EL (cell line): ENCODE measurements around the gene CPVL.
"Not testable (repeated sequence)": the region's sequence is repeated elsewhere in the genome, so short reads cannot be mapped to it uniquely, and the experiment has no call there.

Source experiments
- DNase-seq: peaks from one replicate; pipeline ENCODE4 v3.0.0-alpha.2; 2016

Gene CPVL

DNA sequence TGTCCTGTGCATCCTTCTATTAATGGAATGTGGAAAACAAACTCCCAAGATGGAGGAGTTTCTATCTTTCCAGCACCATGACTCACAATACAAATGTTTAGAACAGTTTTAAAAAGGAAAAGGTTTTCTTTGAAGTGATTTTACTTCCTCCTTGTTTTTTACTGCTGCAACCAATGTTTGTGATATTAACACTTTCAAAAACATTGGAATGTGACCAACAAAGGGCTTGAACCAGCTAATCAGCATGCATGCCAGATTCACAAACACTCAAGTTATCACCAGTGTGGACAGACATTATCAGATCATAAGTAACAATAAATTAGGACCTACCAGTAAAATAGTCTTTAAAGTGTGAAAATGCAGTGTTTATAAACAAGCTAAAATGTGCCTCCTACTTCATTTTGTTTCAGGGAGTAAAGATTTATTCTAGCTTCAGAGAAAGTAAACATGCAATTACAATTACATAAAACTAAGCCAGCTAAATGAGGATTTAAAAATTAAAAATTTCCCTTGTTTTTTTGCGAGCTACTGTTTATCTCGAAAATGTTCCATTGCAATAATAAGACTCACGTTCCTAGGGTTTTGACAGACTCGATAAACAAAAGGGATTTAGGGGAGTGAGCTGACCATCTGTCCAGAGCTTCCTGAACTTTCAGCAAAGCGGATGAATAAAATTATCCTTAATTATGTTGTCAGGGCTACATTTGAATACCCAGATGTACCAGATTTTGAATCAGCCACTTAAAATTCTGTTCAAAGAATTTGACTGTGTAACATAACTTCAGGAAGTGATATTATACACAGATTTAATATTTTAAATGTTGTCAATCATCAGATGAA lies 29.8 kb downstream of the CPVL start:
- DNase-seq: no peak

- DNase-seq: no peak
Observed at GRCh38 chr7:29115753-29116152, 30.6 kb downstream of the CPVL start.

- no peak for DNase-seq
Observed at GRCh38 chr7:29115130-29115687, 31.1 kb downstream of the CPVL start.

- DNase-seq: not testable (repeated sequence)
Observed at GRCh38 chr7:29114266-29114665, 32.1 kb downstream of the CPVL start.

GRCh38 chr7:29113384-29114102 lies 32.8 kb downstream of the CPVL start:
- DNase-seq: peak; percentile 35

GRCh38 chr7:29112721-29113120 lies 33.6 kb downstream of the CPVL start:
- no peak for DNase-seq

GRCh38 chr7:29109899-29110298 lies 36.4 kb downstream of the CPVL start:
- DNase-seq: no peak

- DNase-seq: no peak
Observed at GRCh38 chr7:29109358-29109757, 37.0 kb downstream of the CPVL start.

DNA sequence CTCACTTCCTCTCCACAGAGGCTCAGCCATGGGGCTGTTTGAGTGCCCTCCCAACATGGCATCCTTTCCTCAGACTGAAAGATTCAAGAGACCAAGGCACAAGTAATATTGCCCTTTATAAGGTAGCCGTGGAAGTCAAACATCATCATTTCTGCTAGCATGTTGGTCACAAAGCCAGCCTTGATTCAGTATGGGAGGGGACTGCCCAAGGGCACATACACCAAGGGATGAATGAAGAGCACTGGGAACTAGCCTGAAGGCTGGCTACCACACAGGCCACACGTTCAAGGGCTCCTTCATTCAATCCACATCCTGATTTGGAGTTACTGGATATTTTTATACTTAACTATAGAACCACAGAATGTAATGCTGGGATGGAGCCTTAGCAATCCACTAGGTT lies 39.3 kb downstream of the CPVL start:
- no peak for DNase-seq

DNA sequence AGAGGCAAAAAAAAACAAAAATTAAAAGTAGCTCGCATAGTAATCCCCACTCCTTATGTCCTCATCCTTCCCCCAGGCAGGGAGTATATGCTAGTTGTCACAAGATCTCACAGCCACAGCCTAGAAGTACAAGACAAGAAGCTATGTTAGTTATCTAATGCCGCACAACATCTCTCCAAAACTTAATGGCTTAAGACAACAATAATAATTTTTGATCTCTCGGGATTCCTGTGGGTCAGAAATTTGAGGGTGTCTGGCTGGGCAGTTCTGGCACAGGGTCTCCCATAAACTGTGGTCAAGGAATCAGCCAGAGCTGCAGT lies 39.7 kb downstream of the CPVL start:
- DNase-seq: no peak

DNA sequence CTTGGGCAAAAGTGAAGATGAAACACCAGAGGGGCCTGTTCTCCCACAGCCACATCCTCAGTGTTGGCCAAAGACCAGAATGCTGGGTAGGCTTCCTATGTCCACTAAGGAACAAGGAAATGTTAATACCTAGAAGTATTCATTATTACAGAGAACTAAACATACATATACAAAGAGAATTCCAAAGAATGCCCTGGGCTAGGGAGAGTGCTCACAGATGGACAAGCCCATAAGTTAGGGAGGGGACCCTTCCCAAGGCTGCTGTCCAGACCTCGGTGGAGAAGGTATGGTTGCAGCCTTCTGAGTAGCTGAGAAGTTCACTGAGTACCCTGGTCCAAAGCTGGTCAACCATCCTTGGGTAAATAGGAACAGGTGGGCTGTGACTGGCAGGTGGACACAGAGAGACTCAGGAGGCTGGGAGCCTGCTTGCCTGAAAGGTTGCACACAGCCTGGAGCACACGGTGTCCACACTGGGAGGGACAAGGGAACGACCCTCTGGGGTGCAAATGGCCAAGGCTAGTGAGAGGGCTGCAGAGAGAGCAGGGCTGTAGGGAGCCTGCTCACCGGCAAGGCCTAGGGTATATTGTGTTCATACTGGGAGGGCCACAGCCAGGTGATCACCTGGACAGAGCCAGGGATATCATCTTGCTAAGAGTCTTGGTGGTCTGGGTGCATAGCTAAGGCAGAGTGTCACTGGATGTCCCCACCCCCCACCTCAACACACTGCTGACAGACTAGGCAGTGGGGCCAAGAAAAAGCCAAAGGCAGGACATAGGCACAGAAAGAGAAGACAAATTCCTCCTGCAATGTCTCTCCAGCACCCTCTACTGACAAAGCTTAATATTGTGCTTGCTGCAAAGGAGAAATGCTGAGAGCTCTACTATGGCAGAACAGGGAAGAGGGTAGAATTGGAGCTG lies 40.3 kb downstream of the CPVL start:
- DNase-seq: peak; percentile 57

DNA sequence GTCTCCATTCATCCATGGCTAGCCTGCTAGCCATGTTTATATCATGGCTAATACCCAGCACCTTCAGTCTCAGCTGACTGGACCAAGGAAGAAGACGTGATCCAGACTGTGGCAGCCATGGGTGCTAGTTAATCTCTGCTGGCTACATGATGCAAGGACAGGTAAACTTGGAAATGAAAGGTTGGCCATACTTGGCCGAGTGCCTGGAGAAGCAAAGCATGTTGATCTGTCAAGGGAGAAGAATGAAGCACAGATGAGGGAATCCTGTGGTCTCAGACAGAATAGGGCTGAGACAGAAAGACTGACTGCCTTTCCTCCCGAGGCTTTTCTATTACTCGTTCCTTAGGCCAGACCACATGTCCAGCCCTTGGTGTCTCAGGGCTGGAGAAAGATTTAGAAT lies 41.1 kb downstream of the CPVL start:
- DNase-seq: no peak

- peak; percentile 55 for DNase-seq
Observed at GRCh38 chr7:29102558-29103151, 43.7 kb downstream of the CPVL start.

GRCh38 chr7:29100924-29101323 lies 45.4 kb downstream of the CPVL start:
- DNase-seq: no peak

DNA sequence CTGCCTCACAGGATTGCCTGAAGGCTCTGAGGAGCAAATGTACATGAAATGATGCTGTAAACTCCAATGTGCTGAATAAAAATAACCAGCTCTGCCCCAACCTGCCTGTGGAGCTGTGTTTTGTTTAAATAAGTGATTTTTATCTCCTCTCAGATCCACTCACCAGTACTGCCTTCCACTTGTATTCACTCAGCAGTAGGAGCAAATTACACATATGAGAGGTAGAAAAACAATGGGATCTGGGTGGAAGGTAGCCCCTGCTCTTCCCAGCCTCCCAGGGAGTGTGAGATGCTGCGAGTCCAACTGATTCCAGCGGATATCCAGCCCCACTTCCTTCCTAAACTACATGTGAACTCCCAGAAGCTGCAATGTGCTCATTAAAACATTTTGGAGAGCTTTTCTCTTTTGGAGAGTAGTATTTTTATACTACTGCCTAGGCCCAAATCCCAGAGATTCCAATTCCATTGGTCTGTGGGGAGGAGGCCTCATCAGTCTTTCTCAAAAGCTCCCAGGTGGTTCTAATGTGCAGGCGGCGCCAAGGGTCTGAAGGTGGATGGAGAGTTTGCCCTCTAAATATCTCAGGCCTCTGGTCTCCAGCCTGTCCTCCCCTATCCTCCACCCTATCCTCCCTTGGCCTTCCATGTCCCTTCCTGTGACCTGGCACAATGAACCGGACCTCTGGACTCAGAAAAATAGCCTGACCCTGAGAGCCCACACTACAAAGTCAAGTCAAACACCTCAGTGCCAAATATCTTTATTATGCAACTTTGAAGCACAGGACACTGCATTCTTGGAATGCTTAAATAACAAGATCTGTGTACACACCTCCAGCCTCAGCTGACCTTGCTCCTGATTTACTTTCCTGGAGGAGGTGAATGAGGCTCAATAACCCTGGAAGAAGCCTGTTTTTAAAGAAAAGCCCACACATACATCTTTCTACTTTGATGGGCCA lies 46.2 kb downstream of the CPVL start:
- DNase-seq: no peak

DNA sequence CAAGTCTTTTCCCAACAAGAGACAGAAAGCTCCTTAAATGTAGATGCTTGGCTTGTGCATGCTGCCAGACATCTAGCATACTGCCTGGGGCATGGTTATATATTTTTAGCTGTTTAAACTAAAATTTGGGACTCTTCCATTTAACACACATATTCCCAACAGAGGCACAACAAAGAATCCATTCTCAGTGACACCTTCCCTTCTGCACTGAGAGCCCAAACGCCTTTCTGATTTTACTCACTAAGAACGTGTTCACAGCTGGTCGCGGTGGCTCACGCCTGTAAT lies 49.9 kb downstream of the CPVL start:
- no peak for DNase-seq

DNA sequence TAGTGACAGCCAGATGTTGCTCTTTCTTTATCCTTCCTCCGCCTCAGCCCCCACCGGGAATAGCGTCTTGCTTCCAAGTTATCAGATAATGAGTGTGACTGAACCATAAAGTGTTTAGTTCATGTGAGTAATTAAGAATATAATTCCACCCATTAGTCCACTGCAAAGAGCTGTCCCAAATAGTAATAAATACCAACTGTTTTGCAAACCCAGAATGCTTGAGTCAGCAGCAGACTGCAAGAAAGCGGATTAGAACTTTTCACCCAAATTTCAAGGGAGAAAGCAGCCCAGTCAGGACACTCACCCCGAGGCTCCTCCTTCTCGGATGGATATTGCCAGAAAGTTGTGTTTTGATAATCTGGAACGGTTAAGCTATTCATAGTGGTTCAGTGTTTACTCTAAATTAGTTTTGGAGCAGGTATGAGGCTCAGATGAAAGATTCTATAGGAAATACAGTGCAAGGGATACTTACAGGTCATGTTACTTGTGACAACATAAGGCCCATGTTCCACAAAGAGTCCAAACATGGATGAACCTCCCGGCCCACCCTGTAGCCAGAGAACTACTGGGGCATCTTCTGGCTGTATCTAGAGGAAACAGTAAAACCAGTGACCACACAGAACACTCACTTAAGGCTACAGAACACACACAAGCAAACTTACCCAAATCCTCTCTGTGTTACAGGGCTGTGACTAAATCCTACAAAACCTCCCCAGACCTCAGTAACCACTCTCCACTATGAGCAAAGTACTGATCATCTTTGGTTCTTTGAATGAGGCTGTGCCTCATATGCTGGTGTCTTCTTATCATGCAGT lies 50.5 kb downstream of the CPVL start:
- DNase-seq: no peak

- not testable (repeated sequence) for DNase-seq
Observed at GRCh38 chr7:29093091-29093490, 53.2 kb downstream of the CPVL start.

- peak; percentile 14 for DNase-seq
Observed at GRCh38 chr7:29091715-29092114, 54.6 kb downstream of the CPVL start.

- peak; percentile 13 for DNase-seq
Observed at GRCh38 chr7:29090836-29091601, 55.3 kb downstream of the CPVL start.
